H1 (cell line): ENCODE data around the gene LCT. TPM values are rescaled to one million over a fixed set of nuclear protein-coding genes. Genes with fewer than 3 reads are reported as not detected.

Experiments used
- CTCF ChIA-PET: fragments of 300-600 bp; sonication (Branson Sonifier 250); formaldehyde crosslinking; loops from one replicate; lab custom pipeline; 2021; ENCODE audit not compliant: partially characterized antibody; lab: Charles Lee
- POLR2A ChIA-PET: fragments of 300-600 bp; sonication (Branson Sonifier 250); formaldehyde crosslinking; loops from one replicate; lab custom pipeline; 2021; ENCODE audit warnings: inconsistent platforms; ENCODE audit not compliant: partially characterized antibody; lab: Charles Lee
- DNase-seq, 2 experiments: peaks; one replicate each; pipeline versions ENCODE4 v3.0.0 to v3.0.0-alpha.2; 2010 to 2022; ENCODE audit warnings: low spot score in 2 of 2, low read depth in 1 of 2, mixed read lengths in 1 of 2
- FAIRE-seq: peaks from 2 replicates; lab custom pipeline; 2011; peaks lifted over from hg19 to GRCh38; lab: Jason Lieb, UNC
- H2AFZ ChIP-seq: 2 replicates; pipeline ENCODE4 v1.8.1; 2012; ENCODE audit warnings: low read length, inconsistent platforms
- H2AK5ac ChIP-seq: 2 replicates; pipeline ENCODE4 v1.6.1; 2013; ENCODE audit warnings: low read depth, low read length
- H2BK120ac ChIP-seq: replicated peaks from 2 replicates; pipeline ENCODE3; 2013; ENCODE audit warnings: low read depth, low read length, inconsistent platforms
- H2BK12ac ChIP-seq: 2 replicates; pipeline ENCODE4 v1.6.1; 2013; ENCODE audit warnings: low read depth, low read length
- H2BK15ac ChIP-seq: 2 replicates; pipeline ENCODE4 v1.6.1; 2013; ENCODE audit warnings: low read length
- H2BK20ac ChIP-seq: 2 replicates; pipeline ENCODE4 v1.6.1; 2013; ENCODE audit warnings: low read length
- H2BK5ac ChIP-seq: 2 replicates; pipeline ENCODE4 v1.6.1; 2013; ENCODE audit warnings: low read depth, low read length
- H3K14ac ChIP-seq: 2 replicates; pipeline ENCODE4 v1.6.1; 2013; ENCODE audit warnings: inconsistent platforms; ENCODE audit not compliant: insufficient read length
- H3K18ac ChIP-seq: 2 replicates; pipeline ENCODE4 v1.6.1; 2013; ENCODE audit warnings: low read length; ENCODE audit errors: extremely low read depth
- H3K23ac ChIP-seq: 2 replicates; pipeline ENCODE4 v1.6.1; 2013; ENCODE audit warnings: inconsistent platforms; ENCODE audit not compliant: insufficient read length
- H3K23me2 ChIP-seq: 2 replicates; pipeline ENCODE4 v1.6.1; 2013; ENCODE audit warnings: low read depth, low read length
- H3K27ac ChIP-seq: 2 replicates; pipeline ENCODE4 v1.6.1; 2011; ENCODE audit warnings: low read depth, low read length, inconsistent platforms
- H3K27me3 ChIP-seq, 4 experiments: replicated peaks in 1 of 4; 1 replicate in 1 of 4; 2 replicates in 3 of 4; pipeline versions ENCODE4 v1.6.1 to v1.8.1; 2011 to 2013; ENCODE audit warnings: low read length in 3 of 4, mild to moderate bottlenecking in 3 of 4, inconsistent platforms in 2 of 4, mixed read lengths in 2 of 4, moderate library complexity in 1 of 4; ENCODE audit not compliant: control insufficient read depth in 3 of 4, insufficient read depth in 3 of 4; ENCODE audit errors: extremely low read depth in 1 of 4
- H3K36me3 ChIP-seq, 4 experiments: 2 replicates each; pipeline versions ENCODE4 v1.6.1 to v1.8.1; 2011 to 2013; ENCODE audit warnings: mild to moderate bottlenecking in 4 of 4, low read length in 3 of 4, moderate library complexity in 2 of 4, control low read depth in 1 of 4, inconsistent platforms in 1 of 4; ENCODE audit not compliant: insufficient read depth in 4 of 4, control insufficient read depth in 2 of 4
- H3K4ac ChIP-seq: replicated peaks from 2 replicates; pipeline ENCODE3; 2013; ENCODE audit warnings: low read length, low read depth, mixed read lengths, inconsistent platforms; ENCODE audit not compliant: insufficient read length
- H3K4me1 ChIP-seq, 4 experiments: replicated peaks in 1 of 4; 1 replicate in 1 of 4; 2 replicates in 3 of 4; pipeline versions ENCODE4 v1.6.1 to v1.8.1; 2011 to 2013; ENCODE audit warnings: low read length in 3 of 4, inconsistent platforms in 2 of 4, mixed read lengths in 1 of 4; ENCODE audit not compliant: insufficient read depth in 4 of 4, control insufficient read depth in 3 of 4
- H3K4me2 ChIP-seq, 2 experiments: 2 replicates each; pipeline versions ENCODE4 v1.6.1 to v1.8.1; 2011 to 2013; ENCODE audit warnings: low read depth in 2 of 2, low read length in 2 of 2, control low read depth in 1 of 2, inconsistent platforms in 1 of 2, mild to moderate bottlenecking in 1 of 2; ENCODE audit not compliant: insufficient read depth in 1 of 2
- H3K4me3 ChIP-seq, 4 experiments: fragments of 200-600, 300-600 bp in 1 of 4; sonication (generic), shearing (Covaris generic), sonication (Bioruptor Twin) in 1 of 4; 2 replicates each; pipeline versions ENCODE4 v1.5.1 to v1.8.1; 2011 to 2016; ENCODE audit warnings: low read length in 4 of 4, low read depth in 3 of 4, control low read depth in 2 of 4, inconsistent platforms in 2 of 4, mild to moderate bottlenecking in 2 of 4, mixed read lengths in 1 of 4, moderate library complexity in 1 of 4; ENCODE audit not compliant: insufficient read depth in 2 of 4; ENCODE audit errors: extremely low read depth in 1 of 4
- H3K56ac ChIP-seq: replicated peaks from 2 replicates; pipeline ENCODE3; 2013; ENCODE audit warnings: low read depth, mild to moderate bottlenecking, mixed read lengths, low read length, inconsistent platforms; ENCODE audit not compliant: insufficient read length
- H3K79me1 ChIP-seq: 2 replicates; pipeline ENCODE4 v1.6.1; 2013; ENCODE audit warnings: low read depth, low read length, control low read depth
- H3K79me2 ChIP-seq, 2 experiments: 2 replicates each; pipeline versions ENCODE4 v1.6.1 to v1.8.1; 2012 to 2013; ENCODE audit warnings: low read length in 2 of 2, mild to moderate bottlenecking in 2 of 2, inconsistent platforms in 1 of 2; ENCODE audit not compliant: insufficient read depth in 2 of 2, control insufficient read depth in 1 of 2
- H3K9ac ChIP-seq, 4 experiments: replicated peaks in 1 of 4; 1 replicate in 1 of 4; 2 replicates in 3 of 4; pipeline versions ENCODE4 v1.6.1 to v1.8.1; 2011 to 2013; ENCODE audit warnings: low read depth in 3 of 4, low read length in 3 of 4, control low read depth in 2 of 4, mild to moderate bottlenecking in 2 of 4, moderate library complexity in 2 of 4, inconsistent platforms in 1 of 4; ENCODE audit errors: extremely low read depth in 1 of 4
- H3K9me3 ChIP-seq, 2 experiments: 2 replicates each; pipeline versions ENCODE4 v1.6.1 to v1.8.1; 2012 to 2013; ENCODE audit warnings: mild to moderate bottlenecking in 2 of 2, moderate library complexity in 2 of 2, control low read depth in 1 of 2, inconsistent platforms in 1 of 2, low read depth in 1 of 2, low read length in 1 of 2, mixed read lengths in 1 of 2; ENCODE audit not compliant: insufficient read depth in 2 of 2
- H4K20me1 ChIP-seq, 2 experiments: replicated peaks in 1 of 2; 2 replicates each; pipeline versions ENCODE3 to v1.8.1; 2011 to 2013; ENCODE audit warnings: inconsistent platforms in 2 of 2, low read length in 2 of 2, mild to moderate bottlenecking in 1 of 2; ENCODE audit not compliant: insufficient read depth in 2 of 2, control insufficient read depth in 1 of 2
- H4K5ac ChIP-seq: 2 replicates; pipeline ENCODE4 v1.6.1; 2013; ENCODE audit warnings: low read length, low read depth, mixed read lengths, inconsistent platforms; ENCODE audit not compliant: insufficient read length
- H4K8ac ChIP-seq: 2 replicates; pipeline ENCODE4 v1.8.0; 2013; ENCODE audit warnings: mild to moderate bottlenecking, moderate library complexity, low read length, inconsistent platforms; ENCODE audit not compliant: insufficient read depth; ENCODE audit errors: extremely low read depth
- H4K91ac ChIP-seq: replicated peaks from 2 replicates; pipeline ENCODE3; 2013; ENCODE audit warnings: low read length, mixed read lengths, inconsistent platforms; ENCODE audit not compliant: insufficient read length
- ATF3 ChIP-seq: IDR thresholded peaks from 2 replicates; pipeline ENCODE4 v1.6.1; 2011; ENCODE audit warnings: low read depth, mild to moderate bottlenecking, low read length; ENCODE audit not compliant: insufficient read depth
- HDAC2 ChIP-seq, 2 experiments: fragments of 300-600 bp in 1 of 2; sonication (generic) in 1 of 2; IDR thresholded peaks; 2 replicates each; pipeline ENCODE4 v1.6.1; 2011 to 2012; ENCODE audit warnings: low read depth in 2 of 2, low read length in 2 of 2, mild to moderate bottlenecking in 2 of 2, moderate library complexity in 2 of 2, borderline replicate concordance in 1 of 2, inconsistent platforms in 1 of 2
- KDM4A ChIP-seq: IDR thresholded peaks from one replicate; pipeline ENCODE4 v1.7.1; 2012; ENCODE audit warnings: low read depth, mild to moderate bottlenecking, moderate library complexity, low read length, inconsistent platforms; ENCODE audit not compliant: severe bottlenecking
- MAX ChIP-seq: IDR thresholded peaks from 2 replicates; pipeline ENCODE4 v1.6.1; 2012; ENCODE audit warnings: inconsistent platforms
- POLR2A ChIP-seq, 2 experiments: IDR thresholded peaks; 1 replicate in 1 of 2; 2 replicates in 1 of 2; pipeline ENCODE4 v1.6.1; 2011; ENCODE audit warnings: low read depth in 2 of 2, low read length in 2 of 2, mild to moderate bottlenecking in 2 of 2; ENCODE audit errors: control extremely low read depth in 1 of 2
- POLR2AphosphoS5 ChIP-seq: IDR thresholded peaks from 2 replicates; pipeline ENCODE4 v1.6.1; 2011; ENCODE audit warnings: low read depth, low read length
- SIN3A ChIP-seq, 2 experiments: IDR thresholded peaks in 1 of 2; conservative IDR thresholded peaks in 1 of 2; 2 replicates each; pipeline ENCODE4 v1.6.1; 2011 to 2012; ENCODE audit warnings: low read length in 2 of 2, improper control_type of control experiment in 1 of 2, low read depth in 1 of 2, mild to moderate bottlenecking in 1 of 2
- SIRT6 ChIP-seq: IDR thresholded peaks from one replicate; pipeline ENCODE4 v1.7.1; 2012; ENCODE audit warnings: low read length, inconsistent platforms
- SIX5 ChIP-seq: IDR thresholded peaks from 2 replicates; pipeline ENCODE4 v1.6.1; 2011; ENCODE audit warnings: mild to moderate bottlenecking, low read depth, low read length
- SP1 ChIP-seq: IDR thresholded peaks from 2 replicates; pipeline ENCODE4 v1.6.1; 2011; ENCODE audit warnings: low read depth, low read length
- TBP ChIP-seq: IDR thresholded peaks from 2 replicates; pipeline ENCODE4 v1.6.1; 2011; ENCODE audit warnings: low read depth, low read length, improper control_type of control experiment
- WGBS, 2 experiments: shearing (Covaris generic) in 1 of 2; methylation state at CpG; one replicate each; pipeline versions ENCODE4 v1.1.6 to v1.1.7; 2013 to 2015; ENCODE audit warnings: low lambda C conversion rate in 2 of 2, mixed read lengths in 2 of 2, inconsistent platforms in 1 of 2, low coverage in 1 of 2, missing lambda C conversion rate in 1 of 2; ENCODE audit not compliant: insufficient replicate concordance in 2 of 2, insufficient coverage in 1 of 2, insufficient read length in 1 of 2; ENCODE audit errors: extremely low coverage in 1 of 2, missing lambda C conversion rate in 1 of 2; 5-methylcytosine and 5-hydroxymethylcytosine counted together
- polyA plus RNA-seq, 7 experiments: library from polyadenylated mRNA; depleted of rRNA in 3 of 7; stranded (reverse) in 5 of 7; unstranded in 2 of 7; fragments of >200 nt in 5 of 7; fragments of 200-250 nt in 2 of 7; gene quantifications; 1 replicate in 5 of 7; 2 replicates in 1 of 7; 4 replicates in 1 of 7; pipeline versions ENCODE4 v1.2.1 to v1.2.3, GENCODE V29; 2011 to 2013; ENCODE audit warnings: missing spikeins in 2 of 7, mixed read lengths in 2 of 7
- total RNA-seq: library from RNA; stranded (reverse); fragmentation: NEBNext Ultra II Directional; extraction: Animal tissue kit (Norgen Biotek cat#: 25700); gene quantifications from 2 replicates; pipeline ENCODE4 v1.2.1, GENCODE V29; 2021

LCT gene
- total and polyA plus RNA-seq, 2 of the 8 experiments (the other 6 are each of a cell fraction or from before 2014, with no cell fraction given): 0.06 TPM; not detected in 1

- CTCF ChIA-PET: interaction anchor here (0.8 to 1.3 kb wide), 4 partner anchors 10 to 78 kb away, joined by 3 to 4 read pairs (median 3); no protein-coding TSS in a partner anchor
- H2AFZ ChIP-seq: peak overlapping the region; percentile 13; the same call in 1 of the 2 replicates
- TF ChIP-seq SIN3A (conservative IDR thresholded peaks at IDR 0.05 in 1 of 2, IDR thresholded peaks at IDR 0.05 in 1 of 2; ENCODE audit: low read depth in 1 of 2, low read length in 2 of 2): peak; percentile 43 to 67; a peak in 1 of 4 replicates
- TF ChIP-seq SIX5: no peak
- TF ChIP-seq SP1: no peak
- TF ChIP-seq KDM4A: no peak
- peak; percentile 66; the same call in 1 of the 2 replicates for TF ChIP-seq POLR2AphosphoS5
- no peak for TF ChIP-seq TBP
- TF ChIP-seq HDAC2 (IDR thresholded peaks at IDR 0.05; ENCODE audit: borderline replicate concordance in 1 of 2, low read depth in 2 of 2, low read length in 2 of 2): 0 out of 4 replicates have a peak, but pooled peaks of 1 of the 2 experiments have one; percentile 63
- no peak for TF ChIP-seq SIRT6
- peak in 1 of 2 experiments; percentile 71; a peak in 1 of 3 replicates for TF ChIP-seq POLR2A (IDR thresholded peaks at IDR 0.05; ENCODE audit: control extremely low read depth in 1 of 2, low read depth in 2 of 2, low read length in 2 of 2)
- TF ChIP-seq MAX: peak; percentile 58; the same call in 1 of the 2 replicates
- no peak for TF ChIP-seq ATF3
These were observed 38.6 kb upstream of the LCT start for GRCh38 chr2:135875491-135876065.

More at GRCh38 chr2:135875491-135876065, 38.6 kb upstream of the LCT start:
- H2AK5ac ChIP-seq: no peak overlapping the region
- peaks cover 2 to 12% (median 5%) of the 10 kb centered on the region in 4 experiments; a peak in 6 of 7 replicates for H3K4me1 ChIP-seq
- peaks cover 6 to 26% (median 19%) of the 10 kb centered on the region in 4 experiments for H3K36me3 ChIP-seq
- H3K23ac ChIP-seq: no peak overlapping the region
- H4K5ac ChIP-seq: no peak overlapping the region
- peak overlapping the region; percentile 73; the same call in 1 of the 2 replicates for H3K27ac ChIP-seq
- peaks cover 6% of the 10 kb centered on the region for H3K79me1 ChIP-seq
- no peak overlapping the region for H2BK20ac ChIP-seq
- no peak overlapping the region for H3K14ac ChIP-seq
- peak overlapping the region; percentile 86 to 93 for H3K4me2 ChIP-seq
- no peak overlapping the region for H2BK5ac ChIP-seq
- POLR2A ChIA-PET: interaction anchor here (0.6 to 2.2 kb wide), 20 partner anchors 9 to 240 kb away, joined by 3 to 24 read pairs (median 4); partner anchors contain the start of gene DARS1
- peak overlapping the region; percentile 60 for H3K56ac ChIP-seq
- 2% methylated on average over 25 of the region's 26 CpGs; no CpG with 5 or more reads in 1 of the 2 experiments for WGBS, 2 experiments
- peaks cover 6 to 15% of the 10 kb centered on the region in 2 experiments for H4K20me1 ChIP-seq
- H4K8ac ChIP-seq: peak overlapping the region; percentile 99
- H3K4me3 ChIP-seq: peak overlapping the region; percentile 83 to 97 (median 88)
- no peak overlapping the region for H2BK120ac ChIP-seq
- H3K4ac ChIP-seq: no peak overlapping the region
- peak overlapping the region; percentile 62 for H3K18ac ChIP-seq
- H3K79me2 ChIP-seq: peaks cover 0 to 47% of the 10 kb centered on the region in 2 experiments
- peaks cover 9% of the 10 kb centered on the region; the same call in 1 of the 2 replicates for H3K23me2 ChIP-seq
- H3K9ac ChIP-seq: peak overlapping the region; percentile 87 to 98 (median 96)
- no peaks in the 10 kb centered on the region for H3K9me3 ChIP-seq
- FAIRE-seq (no peak), DNase-seq (peak in 1 of 2 experiments; percentile 70)
- H3K27me3 ChIP-seq: no peaks in the 10 kb centered on the region
- H2BK15ac ChIP-seq: no peak overlapping the region
- H4K91ac ChIP-seq: peak overlapping the region; percentile 49
- no peak overlapping the region; the same call in 1 of the 2 replicates for H2BK12ac ChIP-seq
